Pancreas (tissue), 10 donors: ENCODE results near the gene ROM1. TPM values are rescaled to one million over a fixed set of nuclear protein-coding genes. Genes with fewer than 3 reads are reported as not detected.
A peak's percentile ranks its signal among the peaks of the same experiment; 100 is the strongest.
"Not testable (repeated sequence)": the region's sequence is repeated elsewhere in the genome, so short reads cannot be mapped to it uniquely, and the experiment has no call there.

Experiments used
- ATAC-seq, 4 donors: fragments of 200-7000 bp; cut with Tn5 transposase; one replicate each; pipeline versions ENCODE4 v1.8.0 to v1.9.1; 2020; ENCODE audit warnings: mild to moderate bottlenecking in 4 of 4, moderate library complexity in 4 of 4
- DNase-seq, 6 donors: peaks; one replicate each; pipeline ENCODE4 v3.0.0-alpha.2; 2020
- FAIRE-seq: peaks from 2 replicates; lab custom pipeline; 2012; peaks lifted over from hg19 to GRCh38; lab: Jason Lieb, UNC
- H3K27ac ChIP-seq, 4 donors: fragments of 200-600 bp; sonication (generic); 1 replicate in 3 of 4; 2 replicates in 1 of 4; pipeline versions ENCODE4 v1.5.0 to v1.8.0; 2020
- H3K27me3 ChIP-seq, 4 donors: fragments of 200-600 bp; one replicate each; pipeline ENCODE4 v1.8.0; 2021
- H3K36me3 ChIP-seq, 3 donors: fragments of 200-600 bp; sonication (generic) in 1 of 3; one replicate each; pipeline versions ENCODE4 v1.5.0 to v1.8.0; 2020 to 2021
- H3K4me1 ChIP-seq, 3 donors: fragments of 200-600 bp; one replicate each; pipeline ENCODE4 v1.8.0; 2021
- H3K4me3 ChIP-seq, 4 donors: fragments of 200-600 bp; sonication (generic) in 2 of 4; one replicate each; pipeline versions ENCODE4 v1.5.0 to v1.8.0; 2020 to 2021
- H3K9me3 ChIP-seq, 4 donors: fragments of 200-600 bp; one replicate each; pipeline ENCODE4 v1.8.0; 2021
- WGBS, 2 donors: extraction: QIAGEN DNeasy Blood & Tissue Kit; methylation state at CpG; one replicate each; pipeline ENCODE4 v1.1.7; 2013; 5-methylcytosine and 5-hydroxymethylcytosine counted together
- intact Hi-C, 3 donors: fragments of 100-400 bp; cut with DNase I; formaldehyde crosslinking; loops; one replicate each; pipeline versions ENCODE4 v1.11.1 to v1.14.2; 2022
- polyA plus RNA-seq, 2 donors: library from polyadenylated mRNA; stranded (reverse); fragments of 200-250 nt; gene quantifications; one replicate each; pipeline ENCODE4 v1.2.3, GENCODE V29; 2013
- total RNA-seq, 6 donors: library from RNA; stranded (reverse); fragmentation: NEBNext Ultra II Directional in 4 of 6; extraction: Animal tissue kit (Norgen Biotek cat#: 25700) in 4 of 6; gene quantifications; one replicate each; pipeline versions ENCODE4 v1.2.1 to v1.2.4, GENCODE V29; 2021 to 2023
- TF ChIP-seq, protein P1 (sequence below), 4 donors: fragments of 200-600 bp; sonication (generic) in 3 of 4; IDR thresholded peaks; one replicate each; pipeline versions ENCODE4 v1.5.0 to v1.8.0; 2021; ENCODE audit warnings: antibody characterized with exemption in 4 of 4
- donor health status: healthy with polysubstance abuse.
- donor health status: DM: no; HTN: no; CAD: no; lungs with moderate emphysema.
- donor health status: DM: no; HTN: no; CAD: no.
- donor health status: control.
- donor health status: control.
- donor health status: Bipolar disorder and iron deficiency.
- donor health status: DM: yes; HTN: yes; CAD: no.
- donor health status: DM: no; HTN: no; CAD: no.
- donor health status: DM: no; HTN: no; CAD: no.
- donor health status: DM: yes; HTN: yes; CAD: no.

The ROM1 gene
- total and polyA plus RNA-seq, 8 donors = 0.65 to 5.6 (median 1.8) TPM

GRCh38 chr11:62649486-62649885 lies 36.4 kb downstream of the ROM1 start:
- H3K36me3 ChIP-seq = peaks cover 0 to 14% (median 3%) of the 10 kb centered on the region in 3 donors
- no peak for FAIRE-seq
- no peaks in the 10 kb centered on the region for H3K9me3 ChIP-seq
- intact Hi-C loops = no loop called here
- no peak for DNase-seq
- peaks cover 6 to 21% (median 16%) of the 10 kb centered on the region in 3 donors for H3K4me1 ChIP-seq
- no peak for ATAC-seq
- no peak overlapping the region for H3K27ac ChIP-seq
- WGBS, 2 donors = 89 to 90% methylated on average over 11 of the region's 11 CpGs
- H3K4me3 ChIP-seq = no peak overlapping the region
- H3K27me3 ChIP-seq = no peaks in the 10 kb centered on the region
- TF ChIP-seq, protein P1, sequence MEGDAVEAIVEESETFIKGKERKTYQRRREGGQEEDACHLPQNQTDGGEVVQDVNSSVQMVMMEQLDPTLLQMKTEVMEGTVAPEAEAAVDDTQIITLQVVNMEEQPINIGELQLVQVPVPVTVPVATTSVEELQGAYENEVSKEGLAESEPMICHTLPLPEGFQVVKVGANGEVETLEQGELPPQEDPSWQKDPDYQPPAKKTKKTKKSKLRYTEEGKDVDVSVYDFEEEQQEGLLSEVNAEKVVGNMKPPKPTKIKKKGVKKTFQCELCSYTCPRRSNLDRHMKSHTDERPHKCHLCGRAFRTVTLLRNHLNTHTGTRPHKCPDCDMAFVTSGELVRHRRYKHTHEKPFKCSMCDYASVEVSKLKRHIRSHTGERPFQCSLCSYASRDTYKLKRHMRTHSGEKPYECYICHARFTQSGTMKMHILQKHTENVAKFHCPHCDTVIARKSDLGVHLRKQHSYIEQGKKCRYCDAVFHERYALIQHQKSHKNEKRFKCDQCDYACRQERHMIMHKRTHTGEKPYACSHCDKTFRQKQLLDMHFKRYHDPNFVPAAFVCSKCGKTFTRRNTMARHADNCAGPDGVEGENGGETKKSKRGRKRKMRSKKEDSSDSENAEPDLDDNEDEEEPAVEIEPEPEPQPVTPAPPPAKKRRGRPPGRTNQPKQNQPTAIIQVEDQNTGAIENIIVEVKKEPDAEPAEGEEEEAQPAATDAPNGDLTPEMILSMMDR (IDR thresholded peaks at IDR 0.05) = no peak

DNA sequence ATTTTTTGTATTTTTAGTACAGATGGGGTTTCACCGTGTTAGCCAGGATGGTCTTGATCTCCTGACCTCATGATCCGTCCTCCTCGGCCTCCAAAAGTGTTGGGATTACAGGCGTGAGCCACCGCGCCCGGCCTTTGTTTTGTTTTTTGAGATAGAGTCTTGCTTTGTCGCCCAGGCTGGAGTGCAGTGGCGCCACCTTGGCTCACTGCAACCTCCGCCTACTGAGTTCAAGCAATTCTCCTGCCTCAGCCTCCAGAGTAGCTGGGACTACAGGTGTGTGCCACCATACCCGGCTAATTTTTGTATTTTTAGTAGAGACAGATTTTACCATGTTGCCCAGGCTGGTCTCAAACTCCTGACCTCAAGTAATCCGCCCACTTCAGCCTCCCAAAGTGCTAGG lies 37.2 kb downstream of the ROM1 start:
- Histone ChIP-seq H3K36me3 (peaks cover 0 to 14% (median 3%) of the 10 kb centered on the region in 3 donors), H3K4me1 (peaks cover 0 to 15% (median 14%) of the 10 kb centered on the region in 3 donors)
- WGBS, 2 donors = 92 to 97% methylated on average over 12 of the region's 12 CpGs
- intact Hi-C loops, DNase-seq, H3K27me3 ChIP-seq, H3K27ac ChIP-seq, ATAC-seq, FAIRE-seq, H3K4me3 ChIP-seq, H3K9me3 ChIP-seq: not testable (repeated sequence)

GRCh38 chr11:62652161-62653006 lies 39.3 kb downstream of the ROM1 start:
- Histone ChIP-seq H3K27ac (peak overlapping the region; percentile 62 to 89 (median 87)), H3K27me3 (no peaks in the 10 kb centered on the region), H3K4me3 (peak overlapping the region; percentile 76 to 92 (median 83)), H3K36me3 (peaks cover 0 to 14% (median 3%) of the 10 kb centered on the region in 3 donors), H3K4me1 (peaks cover 0 to 9% (median 8%) of the 10 kb centered on the region in 3 donors), H3K9me3 (no peaks in the 10 kb centered on the region)
- FAIRE-seq (no peak), DNase-seq (no peak), ATAC-seq (no peak)
- TF ChIP-seq, protein P1 (IDR thresholded peaks at IDR 0.05) = no peak
- WGBS, 2 donors = 29 to 35% methylated on average over 16 of the region's 16 CpGs
- intact Hi-C loops = no loop called here

DNA sequence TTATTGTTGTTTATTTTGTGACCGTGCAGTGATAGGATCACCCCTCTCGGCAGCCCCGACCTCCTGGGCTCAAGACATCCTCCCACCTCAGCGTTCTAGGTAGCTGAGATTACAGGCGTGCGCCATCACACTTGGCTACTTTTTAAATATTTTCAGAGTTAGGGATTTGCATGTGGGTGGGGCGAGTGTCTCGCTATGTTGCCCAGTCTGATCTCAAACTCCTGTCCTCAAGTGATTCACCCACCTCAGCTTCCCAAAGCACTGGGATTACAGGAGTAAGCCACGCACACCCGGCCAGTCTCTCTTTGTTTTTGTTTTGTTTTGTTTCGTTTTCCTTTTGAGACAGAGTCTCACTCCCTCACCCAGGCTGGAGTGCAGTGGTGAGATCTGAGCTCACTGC lies 41.2 kb downstream of the ROM1 start:
- WGBS, 2 donors = 84 to 86% methylated on average over 11 of the region's 11 CpGs
- intact Hi-C loops = no loop called here
- Histone ChIP-seq H3K4me3 (no peak overlapping the region), H3K27me3 (no peaks in the 10 kb centered on the region), H3K36me3 (peaks cover 0 to 5% (median 2%) of the 10 kb centered on the region in 3 donors), H3K4me1 (peaks cover 0 to 8% (median 8%) of the 10 kb centered on the region in 3 donors), H3K27ac (no peak overlapping the region), H3K9me3 (no peaks in the 10 kb centered on the region)
- FAIRE-seq (no peak), DNase-seq (no peak), ATAC-seq (no peak)
- TF ChIP-seq, protein P1 (IDR thresholded peaks at IDR 0.05) = no peak

DNA sequence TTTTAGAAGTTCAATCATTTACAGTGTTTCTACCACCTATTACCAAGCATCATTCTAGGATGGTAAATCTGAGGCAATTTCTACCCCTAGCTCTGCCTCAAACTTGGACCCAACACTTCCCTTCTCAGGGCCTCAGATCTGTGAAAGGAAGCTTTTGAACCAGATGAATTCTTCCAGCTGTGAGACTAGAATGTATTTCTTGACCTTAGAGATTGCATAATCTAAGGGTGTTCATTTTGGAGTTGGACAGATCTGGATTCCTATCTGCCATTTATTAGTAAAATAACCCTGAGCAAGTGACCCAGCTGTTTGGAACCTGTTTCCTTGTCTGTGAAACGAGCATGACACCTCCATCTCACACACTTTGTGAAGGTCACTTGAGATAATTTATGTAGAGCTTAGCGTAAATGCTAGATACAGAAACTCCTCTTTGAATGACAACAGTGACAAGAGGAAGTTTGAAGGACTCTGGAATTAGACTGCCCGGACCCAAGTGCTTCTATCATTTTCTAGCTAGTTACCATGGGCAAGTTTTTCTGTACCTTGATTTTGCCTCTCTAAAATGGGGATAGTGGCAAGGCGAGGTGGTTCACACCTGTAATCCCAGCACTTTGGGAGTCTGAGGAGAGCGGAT lies 43.9 kb downstream of the ROM1 start:
- ATAC-seq (no peak), DNase-seq (no peak), FAIRE-seq (no peak)
- no peaks in the 10 kb centered on the region for H3K9me3 ChIP-seq
- WGBS, 2 donors = 52 to 61% methylated on average over 5 of the region's 5 CpGs
- H3K4me1 ChIP-seq = peaks cover 0 to 3% (median 2%) of the 10 kb centered on the region in 3 donors
- intact Hi-C loops = no loop called here
- no peaks in the 10 kb centered on the region for H3K27me3 ChIP-seq
- H3K36me3 ChIP-seq = no peaks in the 10 kb centered on the region
- TF ChIP-seq, protein P1 (IDR thresholded peaks at IDR 0.05) = no peak
- H3K27ac ChIP-seq = no peak overlapping the region
- H3K4me3 ChIP-seq = no peak overlapping the region
